ENCODE data around the gene MEA1. TPM values are rescaled to one million over a fixed set of nuclear protein-coding genes. Genes with fewer than 3 reads are reported as not detected.
A peak's percentile ranks its signal among the peaks of the same experiment; 100 is the strongest.

Gene MEA1
- total and polyA plus RNA-seq, 2 experiments from 2014 or later = 70.5 to 205 TPM

DNA sequence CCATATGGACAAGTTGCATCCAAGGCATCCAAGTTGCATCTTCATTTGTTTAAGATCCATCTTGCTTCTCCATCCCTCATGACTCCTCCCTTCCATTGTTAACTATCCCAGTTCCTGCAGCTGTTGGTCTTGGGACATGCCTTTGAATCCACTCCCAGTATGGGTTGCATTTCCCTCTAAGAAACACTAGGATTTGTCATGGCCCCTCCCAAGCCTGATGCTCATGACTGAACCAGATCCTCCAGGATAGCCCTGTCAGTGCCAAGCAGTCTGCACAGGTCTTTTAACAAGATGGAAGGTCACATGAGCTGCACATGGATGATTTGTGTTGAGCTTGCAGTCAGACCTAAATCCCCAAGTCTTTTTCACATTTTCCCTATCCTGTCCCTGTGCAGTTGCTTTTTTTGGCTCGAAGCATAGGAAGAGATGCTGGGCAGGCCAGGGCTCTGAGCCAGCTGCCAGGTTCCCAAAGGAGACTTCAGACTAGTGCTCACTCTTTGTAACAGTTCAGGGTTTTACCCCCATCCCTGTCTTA lies 25.2 kb downstream of the MEA1 start:
- no peak overlapping the region for H3K4me2 ChIP-seq
- DNase-seq (ENCODE audit: low spot score) (peak; percentile 7), ATAC-seq (no peak)
- 0 out of 2 replicates have a peak, but pooled peaks cover 5% of the 10 kb centered on the region for H3K36me3 ChIP-seq (ENCODE audit: insufficient read depth)
- Mint-ChIP-seq H3K9me3 (no peaks in the 10 kb centered on the region), H3K4me1 (peaks cover 18% of the 10 kb centered on the region), H3K4me3 (no peak overlapping the region), H3K27ac (no peak overlapping the region), H3K36me3 (ENCODE audit: low read depth) (peaks cover 19% of the 10 kb centered on the region; the same call in 2 of the 3 replicates), H3K27me3 (ENCODE audit: insufficient read depth, low read depth, poor library complexity) (peaks cover 8% of the 10 kb centered on the region)
- no peaks in the 10 kb centered on the region for H3K27me3 ChIP-seq (ENCODE audit: insufficient read depth)
- H3F3A ChIP-seq (replicated peaks; ENCODE audit: low read depth) = 0 out of 2 replicates have a peak, but pooled peaks cover 4% of the 10 kb centered on the region
- no peak overlapping the region for H2AFZ ChIP-seq
- H3K4me1 ChIP-seq (ENCODE audit: insufficient read depth) = peaks cover 9% of the 10 kb centered on the region; the same call in 1 of the 2 replicates
- TF ChIP-seq POLR2AphosphoS5 (IDR thresholded peaks at IDR 0.05; ENCODE audit: low read depth) (no peak), STAT1 (IDR thresholded peaks at IDR 0.05; ENCODE audit: unreplicated experiment) (no peak), CREB1 (CRISPR knock-in tag; IDR thresholded peaks at IDR 0.05; ENCODE audit: low read depth) (no peak), EZH2phosphoT487 (IDR thresholded peaks at IDR 0.05; ENCODE audit: unreplicated experiment) (no peak), JUNB (IDR thresholded peaks at IDR 0.05; ENCODE audit: unreplicated experiment) (no peak), NANOG (IDR thresholded peaks at IDR 0.05; ENCODE audit: borderline replicate concordance) (no peak), ZNF114 (CRISPR knock-in tag; IDR thresholded peaks at IDR 0.05) (no peak), EZH2 (IDR thresholded peaks at IDR 0.05; ENCODE audit: low read depth, unreplicated experiment) (no peak), ZNF331 (CRISPR knock-in tag; IDR thresholded peaks at IDR 0.05; ENCODE audit: low read depth) (no peak)
- TF ChIP-seq, protein P1, sequence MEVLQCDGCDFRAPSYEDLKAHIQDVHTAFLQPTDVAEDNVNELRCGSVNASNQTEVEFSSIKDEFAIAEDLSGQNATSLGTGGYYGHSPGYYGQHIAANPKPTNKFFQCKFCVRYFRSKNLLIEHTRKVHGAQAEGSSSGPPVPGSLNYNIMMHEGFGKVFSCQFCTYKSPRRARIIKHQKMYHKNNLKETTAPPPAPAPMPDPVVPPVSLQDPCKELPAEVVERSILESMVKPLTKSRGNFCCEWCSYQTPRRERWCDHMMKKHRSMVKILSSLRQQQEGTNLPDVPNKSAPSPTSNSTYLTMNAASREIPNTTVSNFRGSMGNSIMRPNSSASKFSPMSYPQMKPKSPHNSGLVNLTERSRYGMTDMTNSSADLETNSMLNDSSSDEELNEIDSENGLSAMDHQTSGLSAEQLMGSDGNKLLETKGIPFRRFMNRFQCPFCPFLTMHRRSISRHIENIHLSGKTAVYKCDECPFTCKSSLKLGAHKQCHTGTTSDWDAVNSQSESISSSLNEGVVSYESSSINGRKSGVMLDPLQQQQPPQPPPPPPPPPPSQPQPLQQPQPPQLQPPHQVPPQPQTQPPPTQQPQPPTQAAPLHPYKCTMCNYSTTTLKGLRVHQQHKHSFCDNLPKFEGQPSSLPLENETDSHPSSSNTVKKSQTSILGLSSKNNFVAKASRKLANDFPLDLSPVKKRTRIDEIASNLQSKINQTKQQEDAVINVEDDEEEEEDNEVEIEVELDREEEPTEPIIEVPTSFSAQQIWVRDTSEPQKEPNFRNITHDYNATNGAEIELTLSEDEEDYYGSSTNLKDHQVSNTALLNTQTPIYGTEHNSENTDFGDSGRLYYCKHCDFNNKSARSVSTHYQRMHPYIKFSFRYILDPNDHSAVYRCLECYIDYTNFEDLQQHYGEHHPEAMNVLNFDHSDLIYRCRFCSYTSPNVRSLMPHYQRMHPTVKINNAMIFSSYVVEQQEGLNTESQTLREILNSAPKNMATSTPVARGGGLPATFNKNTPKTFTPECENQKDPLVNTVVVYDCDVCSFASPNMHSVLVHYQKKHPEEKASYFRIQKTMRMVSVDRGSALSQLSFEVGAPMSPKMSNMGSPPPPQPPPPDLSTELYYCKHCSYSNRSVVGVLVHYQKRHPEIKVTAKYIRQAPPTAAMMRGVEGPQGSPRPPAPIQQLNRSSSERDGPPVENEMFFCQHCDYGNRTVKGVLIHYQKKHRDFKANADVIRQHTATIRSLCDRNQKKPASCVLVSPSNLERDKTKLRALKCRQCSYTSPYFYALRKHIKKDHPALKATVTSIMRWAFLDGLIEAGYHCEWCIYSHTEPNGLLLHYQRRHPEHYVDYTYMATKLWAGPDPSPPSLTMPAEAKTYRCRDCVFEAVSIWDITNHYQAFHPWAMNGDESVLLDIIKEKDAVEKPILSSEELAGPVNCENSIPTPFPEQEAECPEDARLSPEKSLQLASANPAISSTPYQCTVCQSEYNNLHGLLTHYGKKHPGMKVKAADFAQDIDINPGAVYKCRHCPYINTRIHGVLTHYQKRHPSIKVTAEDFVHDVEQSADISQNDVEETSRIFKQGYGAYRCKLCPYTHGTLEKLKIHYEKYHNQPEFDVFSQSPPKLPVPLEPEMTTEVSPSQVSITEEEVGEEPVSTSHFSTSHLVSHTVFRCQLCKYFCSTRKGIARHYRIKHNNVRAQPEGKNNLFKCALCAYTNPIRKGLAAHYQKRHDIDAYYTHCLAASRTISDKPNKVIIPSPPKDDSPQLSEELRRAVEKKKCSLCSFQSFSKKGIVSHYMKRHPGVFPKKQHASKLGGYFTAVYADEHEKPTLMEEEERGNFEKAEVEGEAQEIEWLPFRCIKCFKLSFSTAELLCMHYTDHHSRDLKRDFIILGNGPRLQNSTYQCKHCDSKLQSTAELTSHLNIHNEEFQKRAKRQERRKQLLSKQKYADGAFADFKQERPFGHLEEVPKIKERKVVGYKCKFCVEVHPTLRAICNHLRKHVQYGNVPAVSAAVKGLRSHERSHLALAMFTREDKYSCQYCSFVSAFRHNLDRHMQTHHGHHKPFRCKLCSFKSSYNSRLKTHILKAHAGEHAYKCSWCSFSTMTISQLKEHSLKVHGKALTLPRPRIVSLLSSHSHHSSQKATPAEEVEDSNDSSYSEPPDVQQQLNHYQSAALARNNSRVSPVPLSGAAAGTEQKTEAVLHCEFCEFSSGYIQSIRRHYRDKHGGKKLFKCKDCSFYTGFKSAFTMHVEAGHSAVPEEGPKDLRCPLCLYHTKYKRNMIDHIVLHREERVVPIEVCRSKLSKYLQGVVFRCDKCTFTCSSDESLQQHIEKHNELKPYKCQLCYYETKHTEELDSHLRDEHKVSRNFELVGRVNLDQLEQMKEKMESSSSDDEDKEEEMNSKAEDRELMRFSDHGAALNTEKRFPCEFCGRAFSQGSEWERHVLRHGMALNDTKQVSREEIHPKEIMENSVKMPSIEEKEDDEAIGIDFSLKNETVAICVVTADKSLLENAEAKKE (CRISPR knock-in tag; IDR thresholded peaks at IDR 0.05) = no peak
- TF ChIP-seq, protein P2, sequence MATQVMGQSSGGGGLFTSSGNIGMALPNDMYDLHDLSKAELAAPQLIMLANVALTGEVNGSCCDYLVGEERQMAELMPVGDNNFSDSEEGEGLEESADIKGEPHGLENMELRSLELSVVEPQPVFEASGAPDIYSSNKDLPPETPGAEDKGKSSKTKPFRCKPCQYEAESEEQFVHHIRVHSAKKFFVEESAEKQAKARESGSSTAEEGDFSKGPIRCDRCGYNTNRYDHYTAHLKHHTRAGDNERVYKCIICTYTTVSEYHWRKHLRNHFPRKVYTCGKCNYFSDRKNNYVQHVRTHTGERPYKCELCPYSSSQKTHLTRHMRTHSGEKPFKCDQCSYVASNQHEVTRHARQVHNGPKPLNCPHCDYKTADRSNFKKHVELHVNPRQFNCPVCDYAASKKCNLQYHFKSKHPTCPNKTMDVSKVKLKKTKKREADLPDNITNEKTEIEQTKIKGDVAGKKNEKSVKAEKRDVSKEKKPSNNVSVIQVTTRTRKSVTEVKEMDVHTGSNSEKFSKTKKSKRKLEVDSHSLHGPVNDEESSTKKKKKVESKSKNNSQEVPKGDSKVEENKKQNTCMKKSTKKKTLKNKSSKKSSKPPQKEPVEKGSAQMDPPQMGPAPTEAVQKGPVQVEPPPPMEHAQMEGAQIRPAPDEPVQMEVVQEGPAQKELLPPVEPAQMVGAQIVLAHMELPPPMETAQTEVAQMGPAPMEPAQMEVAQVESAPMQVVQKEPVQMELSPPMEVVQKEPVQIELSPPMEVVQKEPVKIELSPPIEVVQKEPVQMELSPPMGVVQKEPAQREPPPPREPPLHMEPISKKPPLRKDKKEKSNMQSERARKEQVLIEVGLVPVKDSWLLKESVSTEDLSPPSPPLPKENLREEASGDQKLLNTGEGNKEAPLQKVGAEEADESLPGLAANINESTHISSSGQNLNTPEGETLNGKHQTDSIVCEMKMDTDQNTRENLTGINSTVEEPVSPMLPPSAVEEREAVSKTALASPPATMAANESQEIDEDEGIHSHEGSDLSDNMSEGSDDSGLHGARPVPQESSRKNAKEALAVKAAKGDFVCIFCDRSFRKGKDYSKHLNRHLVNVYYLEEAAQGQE (IDR thresholded peaks at IDR 0.05; ENCODE audit: unreplicated experiment) = no peak
- no peak overlapping the region for H3K4me3 ChIP-seq
- H3K9me2 ChIP-seq (ENCODE audit: insufficient read depth) = no peaks in the 10 kb centered on the region
- H3K79me2 ChIP-seq (replicated peaks; ENCODE audit: insufficient read depth) = peaks cover 17% of the 10 kb centered on the region
- no peak overlapping the region for H3K27ac ChIP-seq (ENCODE audit: low read depth)
- H4K20me1 ChIP-seq (replicated peaks; ENCODE audit: insufficient read depth) = peaks cover 15% of the 10 kb centered on the region
